Gastrocnemius medialis (tissue), 4 donors: ENCODE measurements around the gene PFKFB4. TPM values are rescaled to one million over a fixed set of nuclear protein-coding genes. Genes with fewer than 3 reads are reported as not detected.

ENCODE experiments used
- ATAC-seq, 2 donors: fragments of 150-250 bp; one replicate each; pipeline ENCODE4 v1.9.1; 2016
- DNase-seq, 2 donors: peaks; one replicate each; pipeline ENCODE4 v3.0.0-alpha.2; 2019
- H3K27ac ChIP-seq, 4 donors: fragments of 200-600 bp; sonication (generic); 1 replicate in 1 of 4; 2 replicates in 3 of 4; pipeline ENCODE4 v1.5.1; 2016 to 2018; ENCODE audit warnings: mild to moderate bottlenecking in 2 of 4, moderate library complexity in 1 of 4
- H3K27me3 ChIP-seq, 3 donors: fragments of 200-600 bp; sonication (generic) in 2 of 3; 1 replicate in 1 of 3; 2 replicates in 2 of 3; pipeline versions ENCODE4 v1.5.1 to v1.6.0; 2016 to 2019; ENCODE audit warnings: mild to moderate bottlenecking in 1 of 3, moderate library complexity in 1 of 3
- H3K36me3 ChIP-seq, 2 donors: fragments of 200-600 bp; sonication (generic) in 1 of 2; one replicate each; pipeline ENCODE4 v1.5.1; 2017 to 2018
- H3K4me1 ChIP-seq, 2 donors: fragments of 200-600 bp; sonication (generic) in 1 of 2; one replicate each; pipeline ENCODE4 v1.5.1; 2016 to 2017; ENCODE audit warnings: mild to moderate bottlenecking in 2 of 2
- H3K4me3 ChIP-seq, 4 donors: fragments of 200-600 bp; sonication (generic) in 3 of 4; 1 replicate in 1 of 4; 2 replicates in 3 of 4; pipeline ENCODE4 v1.5.1; 2016 to 2019; ENCODE audit warnings: mild to moderate bottlenecking in 2 of 4
- H3K9me3 ChIP-seq, 3 donors: fragments of 200-600 bp; sonication (generic) in 2 of 3; 1 replicate in 1 of 3; 2 replicates in 2 of 3; pipeline ENCODE4 v1.5.1; 2016 to 2019
- CTCF ChIP-seq, 5 experiments: fragments of 450-650 bp in 3 of 5; fragments of 200-600 bp in 2 of 5; sonication (generic) in 2 of 5; IDR thresholded peaks in 4 of 5; conservative IDR thresholded peaks in 1 of 5; 1 replicate in 4 of 5; 2 replicates in 1 of 5; pipeline ENCODE4 v1.5.1; 2016 to 2019; ENCODE audit warnings: antibody characterized with exemption in 5 of 5, mild to moderate bottlenecking in 3 of 5, moderate library complexity in 3 of 5
- POLR2A ChIP-seq, 2 donors: fragments of 450-650 bp; IDR thresholded peaks; one replicate each; pipeline ENCODE4 v1.6.1; 2017; ENCODE audit warnings: antibody characterized with exemption in 2 of 2, mild to moderate bottlenecking in 2 of 2, moderate library complexity in 2 of 2
- in situ Hi-C, 4 donors: fragments of 200-750 bp; cut with MboI; loops; one replicate each; pipeline versions ENCODE4 v1.15.0 to v1.8.0; 2017; ENCODE audit warnings: low sequenced_read_pairs in 4 of 4
- intact Hi-C: fragments of 100-400 bp; cut with DNase I; formaldehyde crosslinking; loops from one replicate; pipeline ENCODE4 v1.15.1; 2023; ENCODE audit warnings: low total_unique reads
- total RNA-seq, 4 donors: library from RNA; depleted of rRNA; stranded (reverse); fragments of >200 nt; gene quantifications; one replicate each; pipeline versions ENCODE4 v1.1.0 to v1.2.3, GENCODE V29; 2016

Gene PFKFB4
- total RNA-seq, 4 donors from 2014 or later: 0.87 to 2.6 (median 1.7) TPM

- TF ChIP-seq CTCF (IDR thresholded peaks at IDR 0.05 in 4 of 5, conservative IDR thresholded peaks at IDR 0.05 in 1 of 5) (no peak), POLR2A (IDR thresholded peaks at IDR 0.05) (no peak)
- no peak for ATAC-seq
Measured at GRCh38 chr3:48564022-48564421, 7.4 kb upstream of the PFKFB4 start.

GRCh38 chr3:48563382-48563918, 6.8 kb upstream of the PFKFB4 start, which contains the start of gene UCN2:
Gene UCN2 (minus strand): TSS chr3:48563781. CDS start chr3:48563124, 657 bp downstream.
- Histone ChIP-seq H3K27ac (no peak within 1 kb of the TSS), H3K36me3 (no peaks in the 10 kb centered on the region), H3K9me3 (no peaks in the 10 kb centered on the region), H3K27me3 (no peaks in the 10 kb centered on the region), H3K4me1 (peaks cover 23 to 28% of the 10 kb centered on the region in 2 donors), H3K4me3 (no peak within 1 kb of the TSS)
- no peak for DNase-seq
- intact Hi-C loops: no loop called here
- ATAC-seq: no peak
- no peak for TF ChIP-seq CTCF (IDR thresholded peaks at IDR 0.05 in 4 of 5, conservative IDR thresholded peaks at IDR 0.05 in 1 of 5)
- no peak for TF ChIP-seq POLR2A (IDR thresholded peaks at IDR 0.05)
- in situ Hi-C loops: no loop called here

More at GRCh38 chr3:48564022-48564421, 7.4 kb upstream of the PFKFB4 start:
- no peaks in the 10 kb centered on the region for H3K36me3 ChIP-seq
- intact Hi-C loops (no loop called here), in situ Hi-C loops (no loop called here)
- no peaks in the 10 kb centered on the region for H3K27me3 ChIP-seq
- DNase-seq: peak in 1 of 2 donors; percentile 34
- H3K27ac ChIP-seq: no peak overlapping the region
- no peak overlapping the region for H3K4me3 ChIP-seq
- H3K9me3 ChIP-seq: no peaks in the 10 kb centered on the region
- H3K4me1 ChIP-seq: peaks cover 21 to 22% of the 10 kb centered on the region in 2 donors

GRCh38 chr3:48562367-48563095, 5.9 kb upstream of the PFKFB4 start:
- ATAC-seq: no peak
- peaks cover 30 to 35% of the 10 kb centered on the region in 2 donors for H3K4me1 ChIP-seq
- H3K9me3 ChIP-seq: no peaks in the 10 kb centered on the region
- no peaks in the 10 kb centered on the region for H3K36me3 ChIP-seq
- in situ Hi-C loops (no loop called here), intact Hi-C loops (no loop called here)
- H3K27me3 ChIP-seq: no peaks in the 10 kb centered on the region
- no peak for DNase-seq
- H3K27ac ChIP-seq: peak overlapping the region in 1 of 4 donors; percentile 88
- TF ChIP-seq POLR2A (IDR thresholded peaks at IDR 0.05): no peak
- H3K4me3 ChIP-seq: no peak overlapping the region

DNA sequence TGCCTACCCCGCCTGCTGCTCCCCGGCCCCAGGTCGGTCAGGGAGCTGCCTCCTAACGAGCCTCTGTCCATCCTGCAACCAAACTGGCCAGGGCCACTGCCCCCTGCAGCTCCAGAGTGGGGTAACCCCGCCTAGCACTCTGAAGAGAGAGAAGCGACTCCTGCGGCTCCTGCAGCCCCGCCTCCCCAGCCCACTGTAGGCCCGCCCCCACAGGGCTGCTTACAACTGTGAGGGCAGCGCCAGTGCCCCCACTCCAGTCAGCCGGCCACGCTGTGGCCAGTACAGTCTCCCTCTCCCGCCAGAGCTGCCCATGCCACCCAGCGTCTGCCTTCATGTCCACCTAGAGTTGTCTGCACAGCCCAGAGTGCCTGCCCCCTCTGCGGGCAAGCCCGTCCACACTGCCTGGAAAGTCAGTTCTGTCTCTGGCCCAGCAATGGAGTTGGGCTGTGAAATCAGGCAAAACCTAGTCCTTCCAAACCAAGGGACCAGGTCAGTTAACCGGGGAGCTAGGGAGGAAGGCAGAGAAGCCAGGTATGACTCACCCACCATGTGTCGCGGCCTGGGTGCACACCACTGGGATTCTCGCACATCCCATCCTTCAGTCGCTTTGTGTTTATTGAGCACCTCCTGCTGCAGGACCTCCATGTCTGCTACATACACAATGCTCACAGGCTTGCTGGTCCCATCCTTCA, 4.6 kb upstream of the PFKFB4 start:
- TF ChIP-seq CTCF (IDR thresholded peaks at IDR 0.05 in 4 of 5, conservative IDR thresholded peaks at IDR 0.05 in 1 of 5): peak in 2 of 5 experiments; percentile 12 to 25
- no peak for TF ChIP-seq POLR2A (IDR thresholded peaks at IDR 0.05)
- in situ Hi-C loops (no loop called here), intact Hi-C loops (no loop called here)
- ATAC-seq (peak; percentile 2 to 11), DNase-seq (peak in 1 of 2 donors; percentile 65)
- peak overlapping the region; percentile 30 to 59 (median 51) for H3K4me3 ChIP-seq
- peaks cover 35 to 40% of the 10 kb centered on the region in 2 donors for H3K4me1 ChIP-seq
- H3K27me3 ChIP-seq: no peaks in the 10 kb centered on the region
- no peaks in the 10 kb centered on the region for H3K36me3 ChIP-seq
- H3K9me3 ChIP-seq: no peaks in the 10 kb centered on the region
- peak overlapping the region; percentile 85 to 90 (median 88) for H3K27ac ChIP-seq

DNA sequence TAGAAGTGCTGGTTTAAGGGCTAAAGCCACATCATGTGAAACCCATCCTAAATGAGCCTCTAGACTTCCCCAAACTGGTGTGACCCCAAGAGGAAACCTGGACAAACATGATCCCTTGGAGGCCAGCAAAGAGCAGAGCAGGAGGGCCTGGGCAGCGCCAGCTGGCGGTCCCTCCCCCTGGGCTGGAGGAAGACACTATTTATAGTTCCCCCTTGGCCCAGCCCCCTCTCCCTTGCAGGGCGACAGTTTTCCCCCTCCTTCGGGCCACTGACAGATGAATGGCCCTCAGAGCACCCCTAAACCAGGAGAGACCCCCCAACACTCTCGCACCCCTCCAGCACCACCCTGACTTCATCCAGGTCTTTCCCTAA, 4.0 kb upstream of the PFKFB4 start:
- in situ Hi-C loops (no loop called here), intact Hi-C loops (loop anchor here (1.0 kb wide), 1 partner anchor 41 kb away; no protein-coding TSS in a partner anchor)
- H3K27me3 ChIP-seq: no peaks in the 10 kb centered on the region
- peak overlapping the region; percentile 30 to 59 (median 51) for H3K4me3 ChIP-seq
- H3K4me1 ChIP-seq: peaks cover 35 to 40% of the 10 kb centered on the region in 2 donors
- no peaks in the 10 kb centered on the region for H3K36me3 ChIP-seq
- ATAC-seq (peak; percentile 26 to 33), DNase-seq (peak; percentile 41 to 65)
- H3K9me3 ChIP-seq: no peaks in the 10 kb centered on the region
- peak overlapping the region; percentile 85 to 90 (median 88) for H3K27ac ChIP-seq
- TF ChIP-seq POLR2A (IDR thresholded peaks at IDR 0.05): no peak
- no peak for TF ChIP-seq CTCF (IDR thresholded peaks at IDR 0.05 in 4 of 5, conservative IDR thresholded peaks at IDR 0.05 in 1 of 5)
